Measurements from ENCODE around the gene WDR38.
"Not testable (repeated sequence)": the region's sequence is repeated elsewhere in the genome, so short reads cannot be mapped to it uniquely, and the experiment has no call there.

Gene WDR38

GRCh38 chr9:124828489-124829333 is 24.5 kb upstream of the WDR38 start:
- Histone ChIP-seq H3K9ac (ENCODE audit: insufficient read length) (no peak overlapping the region), H3K4me3 (0 out of 2 replicates have a peak overlapping the region, but pooled peaks have one; percentile 2), H3K27ac (no peak overlapping the region), H3K36me3 (ENCODE audit: insufficient read depth, low read length) (no peaks in the 10 kb centered on the region), H3K9me3 (ENCODE audit: low read depth, low read length) (no peaks in the 10 kb centered on the region)
- no peak for DNase-seq (ENCODE audit: low read depth, low spot score)
- TF ChIP-seq FOXP2 (optimal IDR thresholded peaks at IDR 0.05; ENCODE audit: control extremely low read depth, extremely low read length, insufficient read depth) (no peak), POLR2AphosphoS5 (IDR thresholded peaks at IDR 0.05; ENCODE audit: borderline replicate concordance, low read depth, low read length) (no peak), EZH2 (IDR thresholded peaks at IDR 0.05) (no peak)

- Histone ChIP-seq H3K9me3 (ENCODE audit: low read depth, low read length) (no peaks in the 10 kb centered on the region), H3K27ac (no peak overlapping the region), H3K9ac (ENCODE audit: insufficient read length) (no peak overlapping the region), H3K36me3 (ENCODE audit: insufficient read depth, low read length) (no peaks in the 10 kb centered on the region), H3K4me3 (0 out of 2 replicates have a peak overlapping the region, but pooled peaks have one; percentile 2)
- no peak for DNase-seq (ENCODE audit: low read depth, low spot score)
- TF ChIP-seq POLR2AphosphoS5 (IDR thresholded peaks at IDR 0.05; ENCODE audit: borderline replicate concordance, low read depth, low read length) (no peak), FOXP2 (optimal IDR thresholded peaks at IDR 0.05; ENCODE audit: control extremely low read depth, extremely low read length, insufficient read depth) (no peak), EZH2 (IDR thresholded peaks at IDR 0.05) (no peak)
Measured at GRCh38 chr9:124829334-124829669, 24.0 kb upstream of the WDR38 start.

- Histone ChIP-seq H3K4me3 (no peak overlapping the region), H3K9ac (ENCODE audit: insufficient read length) (no peak overlapping the region), H3K27ac (no peak overlapping the region), H3K9me3 (ENCODE audit: low read depth, low read length) (no peaks in the 10 kb centered on the region), H3K36me3 (ENCODE audit: insufficient read depth, low read length) (no peaks in the 10 kb centered on the region)
- TF ChIP-seq EZH2 (IDR thresholded peaks at IDR 0.05) (no peak), POLR2AphosphoS5 (IDR thresholded peaks at IDR 0.05; ENCODE audit: borderline replicate concordance, low read depth, low read length) (no peak), FOXP2 (optimal IDR thresholded peaks at IDR 0.05; ENCODE audit: control extremely low read depth, extremely low read length, insufficient read depth) (no peak)
- DNase-seq (ENCODE audit: low read depth, low spot score), result no peak
Measured at GRCh38 chr9:124830593-124830992, 22.7 kb upstream of the WDR38 start.

- peak overlapping the region; percentile 95 for H3K27ac ChIP-seq
- H3K4me3 ChIP-seq, result no peak overlapping the region
- no peak for DNase-seq (ENCODE audit: low read depth, low spot score)
- peak overlapping the region; percentile 32 for H3K9ac ChIP-seq (ENCODE audit: insufficient read length)
- H3K9me3 ChIP-seq (ENCODE audit: low read depth, low read length), result no peaks in the 10 kb centered on the region
- no peaks in the 10 kb centered on the region for H3K36me3 ChIP-seq (ENCODE audit: insufficient read depth, low read length)
- TF ChIP-seq POLR2AphosphoS5 (IDR thresholded peaks at IDR 0.05; ENCODE audit: borderline replicate concordance, low read depth, low read length) (no peak), FOXP2 (optimal IDR thresholded peaks at IDR 0.05; ENCODE audit: control extremely low read depth, extremely low read length, insufficient read depth) (no peak), EZH2 (IDR thresholded peaks at IDR 0.05) (no peak)
Measured at GRCh38 chr9:124831642-124832364, 21.5 kb upstream of the WDR38 start.

GRCh38 chr9:124834591-124834990 is 18.7 kb upstream of the WDR38 start:
- Histone ChIP-seq H3K4me3 (peak overlapping the region; percentile 68), H3K36me3 (ENCODE audit: insufficient read depth, low read length) (no peaks in the 10 kb centered on the region), H3K9ac (ENCODE audit: insufficient read length) (no peak overlapping the region), H3K9me3 (ENCODE audit: low read depth, low read length) (no peaks in the 10 kb centered on the region), H3K27ac (peak overlapping the region; percentile 70; the same call in 1 of the 2 replicates)
- TF ChIP-seq EZH2 (IDR thresholded peaks at IDR 0.05) (no peak), POLR2AphosphoS5 (IDR thresholded peaks at IDR 0.05; ENCODE audit: borderline replicate concordance, low read depth, low read length) (no peak), FOXP2 (optimal IDR thresholded peaks at IDR 0.05; ENCODE audit: control extremely low read depth, extremely low read length, insufficient read depth) (no peak)
- DNase-seq (ENCODE audit: low read depth, low spot score), result no peak

- Histone ChIP-seq H3K9me3 (ENCODE audit: low read depth, low read length) (no peaks in the 10 kb centered on the region), H3K9ac (ENCODE audit: insufficient read length) (peak overlapping the region; percentile 49), H3K36me3 (ENCODE audit: insufficient read depth, low read length) (no peaks in the 10 kb centered on the region), H3K27ac (peak overlapping the region; percentile 70; the same call in 1 of the 2 replicates), H3K4me3 (peak overlapping the region; percentile 68)
- DNase-seq (ENCODE audit: low read depth, low spot score), result peak; percentile 84
- TF ChIP-seq EZH2 (IDR thresholded peaks at IDR 0.05) (no peak), POLR2AphosphoS5 (IDR thresholded peaks at IDR 0.05; ENCODE audit: borderline replicate concordance, low read depth, low read length) (no peak; the same call in 1 of the 2 replicates), FOXP2 (optimal IDR thresholded peaks at IDR 0.05; ENCODE audit: control extremely low read depth, extremely low read length, insufficient read depth) (no peak)
Measured at GRCh38 chr9:124835026-124835557, 18.2 kb upstream of the WDR38 start.

- DNase-seq (ENCODE audit: low read depth, low spot score); H3K4me3 ChIP-seq; H3K27ac ChIP-seq; H3K9me3 ChIP-seq (ENCODE audit: low read depth, low read length); H3K9ac ChIP-seq (ENCODE audit: insufficient read length); H3K36me3 ChIP-seq (ENCODE audit: insufficient read depth, low read length): not testable (repeated sequence)
Measured at GRCh38 chr9:124838132-124838531, 15.1 kb upstream of the WDR38 start.

- H3K4me3 ChIP-seq; H3K27ac ChIP-seq; H3K9ac ChIP-seq (ENCODE audit: insufficient read length); H3K9me3 ChIP-seq (ENCODE audit: low read depth, low read length); DNase-seq (ENCODE audit: low read depth, low spot score); H3K36me3 ChIP-seq (ENCODE audit: insufficient read depth, low read length): not testable (repeated sequence)
Measured at GRCh38 chr9:124838567-124839275, 14.5 kb upstream of the WDR38 start.

All from SK-N-MC (cell line).